NT2/D1 (cell line): ENCODE results near the gene ZNF428.

Experiments used
- YY1 ChIP-seq: IDR thresholded peaks from 2 replicates; pipeline ENCODE4 v1.6.1; 2011; ENCODE audit not compliant: insufficient read length, insufficient read depth
- ZNF274 ChIP-seq: IDR thresholded peaks from 2 replicates; pipeline ENCODE4 v1.6.1; 2011; ENCODE audit warnings: mild to moderate bottlenecking, low read depth, low read length

- no peak for TF ChIP-seq YY1
- no peak for TF ChIP-seq ZNF274
These were observed 6.6 kb upstream of the ZNF428 start for GRCh38 chr19:43625918-43626579.
